ENCODE results near the gene C13orf42.

DNA sequence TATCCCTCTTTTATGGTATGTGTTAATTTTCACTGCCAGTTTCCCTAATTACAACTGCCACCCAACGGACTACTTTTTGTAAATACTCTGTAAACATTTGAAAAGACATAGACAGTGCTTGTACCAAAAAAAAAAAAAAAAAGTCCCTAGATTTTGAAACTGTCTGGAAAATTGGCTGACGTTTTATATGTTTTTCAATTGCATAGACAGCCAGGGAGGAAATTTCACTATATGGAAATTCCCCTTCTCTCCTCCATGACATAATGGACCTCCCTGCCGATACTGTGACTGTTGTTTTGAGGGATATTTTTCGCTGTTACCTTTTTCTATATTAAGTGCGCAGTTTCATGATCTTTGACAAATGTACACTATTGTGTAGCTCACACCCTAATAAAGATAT is 43.4 kb downstream of the C13orf42 start:
- TF ChIP-seq, protein P1, sequence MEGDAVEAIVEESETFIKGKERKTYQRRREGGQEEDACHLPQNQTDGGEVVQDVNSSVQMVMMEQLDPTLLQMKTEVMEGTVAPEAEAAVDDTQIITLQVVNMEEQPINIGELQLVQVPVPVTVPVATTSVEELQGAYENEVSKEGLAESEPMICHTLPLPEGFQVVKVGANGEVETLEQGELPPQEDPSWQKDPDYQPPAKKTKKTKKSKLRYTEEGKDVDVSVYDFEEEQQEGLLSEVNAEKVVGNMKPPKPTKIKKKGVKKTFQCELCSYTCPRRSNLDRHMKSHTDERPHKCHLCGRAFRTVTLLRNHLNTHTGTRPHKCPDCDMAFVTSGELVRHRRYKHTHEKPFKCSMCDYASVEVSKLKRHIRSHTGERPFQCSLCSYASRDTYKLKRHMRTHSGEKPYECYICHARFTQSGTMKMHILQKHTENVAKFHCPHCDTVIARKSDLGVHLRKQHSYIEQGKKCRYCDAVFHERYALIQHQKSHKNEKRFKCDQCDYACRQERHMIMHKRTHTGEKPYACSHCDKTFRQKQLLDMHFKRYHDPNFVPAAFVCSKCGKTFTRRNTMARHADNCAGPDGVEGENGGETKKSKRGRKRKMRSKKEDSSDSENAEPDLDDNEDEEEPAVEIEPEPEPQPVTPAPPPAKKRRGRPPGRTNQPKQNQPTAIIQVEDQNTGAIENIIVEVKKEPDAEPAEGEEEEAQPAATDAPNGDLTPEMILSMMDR (IDR thresholded peaks at IDR 0.05) = no peak
- TF ChIP-seq POLR2AphosphoS5 (IDR thresholded peaks at IDR 0.05) = no peak
- TF ChIP-seq POLR2A (IDR thresholded peaks at IDR 0.05) = no peak
